ENCODE measurements around the gene RNF26.

The RNF26 gene

GRCh38 chr11:119334174-119334930, at the start of gene RNF26:
RNF26 (plus strand) TSS chr11:119334527; CDS start chr11:119335123, 596 bp downstream.
- Histone ChIP-seq H2AFZ (ENCODE audit: low read depth, low read length) (peak within 1 kb of the TSS; percentile 89), H3K36me3 (ENCODE audit: insufficient read depth, low read length) (peaks cover 8% of the 10 kb centered on the region), H3K4me1 (ENCODE audit: insufficient read depth, low read length) (peaks cover 32% of the 10 kb centered on the region), H3K4me3 (ENCODE audit: low read length) (peak within 1 kb of the TSS; percentile 87), H3K27me3 (ENCODE audit: insufficient read depth, low read length) (peaks cover 3% of the 10 kb centered on the region), H3K9me3 (ENCODE audit: low read length) (no peaks in the 10 kb centered on the region)

- Histone ChIP-seq H3K4me1 (ENCODE audit: insufficient read depth, low read length) (no peaks in the 10 kb centered on the region), H3K36me3 (ENCODE audit: insufficient read depth, low read length) (peaks cover 47% of the 10 kb centered on the region), H3K9me3 (ENCODE audit: low read length) (peaks cover 3% of the 10 kb centered on the region), H3K27me3 (ENCODE audit: insufficient read depth, low read length) (no peaks in the 10 kb centered on the region), H3K4me3 (ENCODE audit: low read length) (no peak overlapping the region), H2AFZ (ENCODE audit: low read depth, low read length) (no peak overlapping the region)
Observed at GRCh38 chr11:119285431-119285830, 48.9 kb upstream of the RNF26 start.

- Histone ChIP-seq H3K36me3 (ENCODE audit: insufficient read depth, low read length) (peaks cover 43% of the 10 kb centered on the region), H3K27me3 (ENCODE audit: insufficient read depth, low read length) (no peaks in the 10 kb centered on the region)
Observed at GRCh38 chr11:119288219-119288618, 46.1 kb upstream of the RNF26 start.

GRCh38 chr11:119290894-119291497, 43.3 kb upstream of the RNF26 start:
- no peaks in the 10 kb centered on the region for H3K27me3 ChIP-seq (ENCODE audit: insufficient read depth, low read length)
- peaks cover 33% of the 10 kb centered on the region for H3K36me3 ChIP-seq (ENCODE audit: insufficient read depth, low read length)
- H2AFZ ChIP-seq (ENCODE audit: low read depth, low read length), result no peak overlapping the region
- peaks cover 8% of the 10 kb centered on the region for H3K9me3 ChIP-seq (ENCODE audit: low read length)
- H3K4me1 ChIP-seq (ENCODE audit: insufficient read depth, low read length), result no peaks in the 10 kb centered on the region
- H3K4me3 ChIP-seq (ENCODE audit: low read length), result no peak overlapping the region

More at GRCh38 chr11:119288219-119288618, 46.1 kb upstream of the RNF26 start:
- no peaks in the 10 kb centered on the region for H3K4me1 ChIP-seq (ENCODE audit: insufficient read depth, low read length)
- no peak overlapping the region for H2AFZ ChIP-seq (ENCODE audit: low read depth, low read length)
- no peak overlapping the region for H3K4me3 ChIP-seq (ENCODE audit: low read length)
- peaks cover 8% of the 10 kb centered on the region for H3K9me3 ChIP-seq (ENCODE audit: low read length)

GRCh38 chr11:119293461-119293860, 40.9 kb upstream of the RNF26 start:
- Histone ChIP-seq H3K27me3 (ENCODE audit: insufficient read depth, low read length) (no peaks in the 10 kb centered on the region), H3K36me3 (ENCODE audit: insufficient read depth, low read length) (peaks cover 32% of the 10 kb centered on the region), H3K9me3 (ENCODE audit: low read length) (peaks cover 8% of the 10 kb centered on the region), H3K4me3 (ENCODE audit: low read length) (no peak overlapping the region), H2AFZ (ENCODE audit: low read depth, low read length) (no peak overlapping the region), H3K4me1 (ENCODE audit: insufficient read depth, low read length) (no peaks in the 10 kb centered on the region)

GRCh38 chr11:119295178-119295577, 39.1 kb upstream of the RNF26 start:
- Histone ChIP-seq H2AFZ (ENCODE audit: low read depth, low read length) (no peak overlapping the region), H3K4me1 (ENCODE audit: insufficient read depth, low read length) (no peaks in the 10 kb centered on the region), H3K36me3 (ENCODE audit: insufficient read depth, low read length) (peaks cover 39% of the 10 kb centered on the region), H3K4me3 (ENCODE audit: low read length) (no peak overlapping the region), H3K27me3 (ENCODE audit: insufficient read depth, low read length) (no peaks in the 10 kb centered on the region), H3K9me3 (ENCODE audit: low read length) (peaks cover 5% of the 10 kb centered on the region)

GRCh38 chr11:119297938-119298337, 36.4 kb upstream of the RNF26 start:
- H3K36me3 ChIP-seq (ENCODE audit: insufficient read depth, low read length), result peaks cover 62% of the 10 kb centered on the region

GRCh38 chr11:119298726-119299125, 35.6 kb upstream of the RNF26 start:
- H3K36me3 ChIP-seq (ENCODE audit: insufficient read depth, low read length), result peaks cover 69% of the 10 kb centered on the region
- no peak overlapping the region for H2AFZ ChIP-seq (ENCODE audit: low read depth, low read length)
- H3K4me1 ChIP-seq (ENCODE audit: insufficient read depth, low read length), result no peaks in the 10 kb centered on the region
- no peaks in the 10 kb centered on the region for H3K27me3 ChIP-seq (ENCODE audit: insufficient read depth, low read length)
- H3K4me3 ChIP-seq (ENCODE audit: low read length), result no peak overlapping the region
- H3K9me3 ChIP-seq (ENCODE audit: low read length), result no peaks in the 10 kb centered on the region

More at GRCh38 chr11:119297938-119298337, 36.4 kb upstream of the RNF26 start:
- Histone ChIP-seq H3K4me3 (ENCODE audit: low read length) (no peak overlapping the region), H3K9me3 (ENCODE audit: low read length) (no peaks in the 10 kb centered on the region), H3K4me1 (ENCODE audit: insufficient read depth, low read length) (no peaks in the 10 kb centered on the region), H3K27me3 (ENCODE audit: insufficient read depth, low read length) (no peaks in the 10 kb centered on the region), H2AFZ (ENCODE audit: low read depth, low read length) (no peak overlapping the region)

- Histone ChIP-seq H3K27me3 (ENCODE audit: insufficient read depth, low read length) (no peaks in the 10 kb centered on the region), H3K9me3 (ENCODE audit: low read length) (no peaks in the 10 kb centered on the region), H3K4me3 (ENCODE audit: low read length) (no peak overlapping the region), H3K4me1 (ENCODE audit: insufficient read depth, low read length) (no peaks in the 10 kb centered on the region), H2AFZ (ENCODE audit: low read depth, low read length) (no peak overlapping the region), H3K36me3 (ENCODE audit: insufficient read depth, low read length) (peaks cover 75% of the 10 kb centered on the region)
Observed at GRCh38 chr11:119299416-119299815, 34.9 kb upstream of the RNF26 start.

- H2AFZ ChIP-seq (ENCODE audit: low read depth, low read length), result no peak overlapping the region
- H3K9me3 ChIP-seq (ENCODE audit: low read length), result no peaks in the 10 kb centered on the region
- H3K36me3 ChIP-seq (ENCODE audit: insufficient read depth, low read length), result peaks cover 78% of the 10 kb centered on the region
- no peaks in the 10 kb centered on the region for H3K4me1 ChIP-seq (ENCODE audit: insufficient read depth, low read length)
- H3K27me3 ChIP-seq (ENCODE audit: insufficient read depth, low read length), result no peaks in the 10 kb centered on the region
- no peak overlapping the region for H3K4me3 ChIP-seq (ENCODE audit: low read length)
Observed at GRCh38 chr11:119300198-119300964, 33.9 kb upstream of the RNF26 start.

- Histone ChIP-seq H3K36me3 (ENCODE audit: insufficient read depth, low read length) (peaks cover 65% of the 10 kb centered on the region), H3K27me3 (ENCODE audit: insufficient read depth, low read length) (no peaks in the 10 kb centered on the region), H3K9me3 (ENCODE audit: low read length) (no peaks in the 10 kb centered on the region), H3K4me1 (ENCODE audit: insufficient read depth, low read length) (peaks cover 6% of the 10 kb centered on the region), H2AFZ (ENCODE audit: low read depth, low read length) (no peak overlapping the region), H3K4me3 (ENCODE audit: low read length) (no peak overlapping the region)
Observed at GRCh38 chr11:119303227-119303718, 31.1 kb upstream of the RNF26 start.

GRCh38 chr11:119305556-119306372, 28.6 kb upstream of the RNF26 start:
- Histone ChIP-seq H3K4me3 (ENCODE audit: low read length) (no peak overlapping the region), H3K4me1 (ENCODE audit: insufficient read depth, low read length) (peaks cover 6% of the 10 kb centered on the region), H2AFZ (ENCODE audit: low read depth, low read length) (no peak overlapping the region), H3K9me3 (ENCODE audit: low read length) (no peaks in the 10 kb centered on the region), H3K36me3 (ENCODE audit: insufficient read depth, low read length) (peaks cover 42% of the 10 kb centered on the region), H3K27me3 (ENCODE audit: insufficient read depth, low read length) (no peaks in the 10 kb centered on the region)

Data from neuron (in vitro differentiated cells).